GM12864 (cell line): ENCODE measurements around the gene PRKG2.

Experiments
- DNase-seq: peaks from one replicate; pipeline ENCODE4 v3.0.0-alpha.2; 2011; ENCODE audit warnings: low read depth
- H3K4me3 ChIP-seq: 2 replicates; pipeline ENCODE4 v1.5.1; 2011; ENCODE audit warnings: mild to moderate bottlenecking, low read depth, low read length, control low read depth
- TF ChIP-seq, protein P1 (sequence below): IDR thresholded peaks from 2 replicates; pipeline ENCODE4 v1.5.1; 2011; ENCODE audit warnings: low read depth, mild to moderate bottlenecking, moderate library complexity, low read length, control low read depth, inconsistent platforms; ENCODE audit errors: missing control alignments

The PRKG2 gene

GRCh38 chr4:81137446-81137845 is 77.6 kb downstream of the PRKG2 start:
- no peak for DNase-seq
- no peak overlapping the region for H3K4me3 ChIP-seq
- TF ChIP-seq, protein P1, sequence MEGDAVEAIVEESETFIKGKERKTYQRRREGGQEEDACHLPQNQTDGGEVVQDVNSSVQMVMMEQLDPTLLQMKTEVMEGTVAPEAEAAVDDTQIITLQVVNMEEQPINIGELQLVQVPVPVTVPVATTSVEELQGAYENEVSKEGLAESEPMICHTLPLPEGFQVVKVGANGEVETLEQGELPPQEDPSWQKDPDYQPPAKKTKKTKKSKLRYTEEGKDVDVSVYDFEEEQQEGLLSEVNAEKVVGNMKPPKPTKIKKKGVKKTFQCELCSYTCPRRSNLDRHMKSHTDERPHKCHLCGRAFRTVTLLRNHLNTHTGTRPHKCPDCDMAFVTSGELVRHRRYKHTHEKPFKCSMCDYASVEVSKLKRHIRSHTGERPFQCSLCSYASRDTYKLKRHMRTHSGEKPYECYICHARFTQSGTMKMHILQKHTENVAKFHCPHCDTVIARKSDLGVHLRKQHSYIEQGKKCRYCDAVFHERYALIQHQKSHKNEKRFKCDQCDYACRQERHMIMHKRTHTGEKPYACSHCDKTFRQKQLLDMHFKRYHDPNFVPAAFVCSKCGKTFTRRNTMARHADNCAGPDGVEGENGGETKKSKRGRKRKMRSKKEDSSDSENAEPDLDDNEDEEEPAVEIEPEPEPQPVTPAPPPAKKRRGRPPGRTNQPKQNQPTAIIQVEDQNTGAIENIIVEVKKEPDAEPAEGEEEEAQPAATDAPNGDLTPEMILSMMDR, result no peak

DNA sequence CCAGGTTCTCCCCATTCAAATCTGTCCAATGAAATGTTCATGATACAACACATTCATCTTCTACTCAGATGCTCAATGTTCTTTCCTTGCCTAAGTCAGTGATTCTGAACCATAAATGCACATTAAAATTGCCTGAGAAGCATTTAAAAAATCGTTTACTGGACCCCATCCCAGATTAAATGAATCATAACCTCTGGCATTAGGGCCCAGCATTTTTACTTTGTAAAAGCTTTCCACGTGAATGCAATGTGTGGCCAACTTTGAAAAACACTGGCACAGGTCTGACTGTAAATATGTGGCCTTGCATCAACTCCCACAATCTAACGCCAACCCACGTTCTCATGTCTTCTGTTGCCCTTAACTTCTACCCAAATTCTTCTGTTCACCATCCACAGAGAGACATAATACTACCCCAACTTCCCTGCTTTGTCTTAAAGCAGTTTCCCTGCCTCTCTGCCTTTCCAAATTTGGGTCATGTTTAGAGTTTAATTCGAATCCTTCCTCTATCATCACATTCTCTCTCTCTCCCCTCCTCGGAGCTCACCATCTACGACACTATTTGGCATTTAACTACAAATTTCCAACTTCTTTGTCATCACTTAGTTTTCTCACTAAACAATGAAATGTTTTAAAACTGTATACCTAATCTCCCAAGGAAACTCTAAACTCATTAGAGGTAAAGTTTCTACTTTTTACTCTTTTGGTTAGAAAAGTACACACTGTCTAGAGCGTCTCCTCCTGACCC is 78.7 kb downstream of the PRKG2 start:
- no peak for DNase-seq
- no peak overlapping the region for H3K4me3 ChIP-seq
- TF ChIP-seq, protein P1, result no peak

GRCh38 chr4:81135501-81135900 is 79.5 kb downstream of the PRKG2 start:
- no peak overlapping the region for H3K4me3 ChIP-seq
- no peak for DNase-seq
- TF ChIP-seq, protein P1, result no peak

DNA sequence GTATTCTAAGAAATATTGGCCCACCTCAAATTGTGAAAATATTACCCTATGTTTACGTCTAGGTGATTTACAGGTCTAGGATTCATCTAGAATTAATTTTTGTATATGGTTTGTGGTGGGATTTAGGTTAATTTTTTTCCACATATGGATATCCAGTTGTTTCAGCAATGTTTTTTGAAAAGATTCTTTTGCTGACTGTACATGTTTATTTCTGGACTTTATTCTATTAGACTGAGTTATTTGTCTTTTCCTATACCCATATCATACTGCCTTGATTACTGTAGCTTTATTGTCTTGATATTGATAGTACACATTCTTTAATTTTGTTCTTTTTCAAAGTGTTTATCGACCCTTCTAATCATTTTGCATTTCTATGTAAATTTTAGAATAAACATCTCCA is 83.5 kb downstream of the PRKG2 start:
- TF ChIP-seq, protein P1, result no peak
- DNase-seq, result no peak
- H3K4me3 ChIP-seq, result no peak overlapping the region

DNA sequence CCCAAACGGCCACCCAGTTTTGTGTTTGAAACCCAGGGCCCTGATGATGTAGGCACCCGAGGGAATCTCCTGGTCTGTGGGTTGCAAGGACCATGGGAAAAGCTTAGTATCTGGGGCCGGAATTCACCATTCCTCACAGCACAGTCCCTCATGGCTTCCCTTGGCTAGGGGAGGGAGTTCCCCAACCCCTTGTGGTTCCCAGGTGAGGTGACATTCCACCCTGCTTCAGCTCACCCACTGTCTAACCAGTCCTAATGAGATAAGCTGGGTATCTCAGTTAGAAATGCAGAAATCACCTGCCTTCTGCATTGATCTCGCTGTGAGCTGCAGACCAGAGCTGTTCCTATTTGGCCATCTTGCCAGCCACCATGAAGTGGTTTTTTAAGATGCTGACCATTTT is 84.0 kb downstream of the PRKG2 start:
- TF ChIP-seq, protein P1, result no peak
- DNase-seq, result no peak
- no peak overlapping the region for H3K4me3 ChIP-seq

GRCh38 chr4:81130569-81130968 is 84.5 kb downstream of the PRKG2 start:
- TF ChIP-seq, protein P1, result no peak
- H3K4me3 ChIP-seq, result no peak overlapping the region
- no peak for DNase-seq

GRCh38 chr4:81120055-81120454 is 95.0 kb downstream of the PRKG2 start:
- DNase-seq, result no peak
- H3K4me3 ChIP-seq, result no peak overlapping the region
- TF ChIP-seq, protein P1, result no peak
